SK-N-SH (cell line): Measurements from ENCODE around the gene AFAP1. TPM values are rescaled to one million over a fixed set of nuclear protein-coding genes. Genes with fewer than 3 reads are reported as not detected.

Source experiments
- CTCF ChIA-PET: fragments of 300-600, 350-600 bp; formaldehyde crosslinking; extraction: SDS; loops from one replicate; lab custom pipeline; 2021; lab: Yijun Ruan, JAX
- POLR2A ChIA-PET: fragments of 350-600 bp; sonication (Branson Sonifier 250); formaldehyde crosslinking; extraction: SDS; loops from one replicate; lab custom pipeline; 2020; ENCODE audit warnings: antibody characterized with exemption, inconsistent platforms; lab: Yijun Ruan, JAX
- DNase-seq: peaks from one replicate; pipeline ENCODE4 v3.0.0; 2012
- H2AFZ ChIP-seq: fragments of 200-600 bp; sonication (generic); 2 replicates; pipeline ENCODE4 v1.8.1; 2016; ENCODE audit warnings: antibody characterized with exemption, mild to moderate bottlenecking, low read depth
- H3F3A ChIP-seq: fragments of 200-600 bp; sonication (generic); replicated peaks from 2 replicates; pipeline ENCODE3; 2016; ENCODE audit warnings: antibody characterized with exemption, mild to moderate bottlenecking; ENCODE audit not compliant: insufficient read depth
- H3K27ac ChIP-seq, 2 experiments: fragments of 200-500 bp in 1 of 2; fragments of 200-600 bp in 1 of 2; sonication (Bioruptor generic) in 1 of 2; sonication (generic), shearing (Covaris generic) in 1 of 2; 2 replicates each; pipeline versions ENCODE4 v1.5.1 to v1.6.1; 2014 to 2016; ENCODE audit warnings: low read depth in 2 of 2, inconsistent platforms in 1 of 2, low read length in 1 of 2, mild to moderate bottlenecking in 1 of 2, mixed read lengths in 1 of 2
- H3K27me3 ChIP-seq: fragments of 200-600 bp; sonication (generic), shearing (Covaris generic); 2 replicates; pipeline ENCODE4 v1.6.1; 2016; ENCODE audit warnings: mixed run types; ENCODE audit not compliant: insufficient read depth
- H3K36me3 ChIP-seq, 2 experiments: fragments of 200-500 bp in 1 of 2; fragments of 200-600 bp in 1 of 2; sonication (Bioruptor generic) in 1 of 2; sonication (generic) in 1 of 2; replicated peaks in 1 of 2; 2 replicates each; pipeline versions ENCODE3 to v1.5.1; 2014 to 2016; ENCODE audit warnings: low read length in 1 of 2, mild to moderate bottlenecking in 1 of 2; ENCODE audit not compliant: insufficient read depth in 2 of 2, control insufficient read depth in 1 of 2
- H3K4me1 ChIP-seq, 2 experiments: fragments of 200-500 bp in 1 of 2; fragments of 200-600 bp in 1 of 2; sonication (Bioruptor generic) in 1 of 2; sonication (generic), shearing (Covaris generic) in 1 of 2; 2 replicates each; pipeline versions ENCODE4 v1.5.1 to v1.6.1; 2014 to 2016; ENCODE audit warnings: low read depth in 1 of 2, low read length in 1 of 2, mixed run types in 1 of 2; ENCODE audit not compliant: insufficient read depth in 2 of 2, control insufficient read depth in 1 of 2
- H3K4me2 ChIP-seq: fragments of 200-600 bp; sonication (generic), shearing (Covaris generic); 2 replicates; pipeline ENCODE4 v1.6.1; 2017; ENCODE audit warnings: mixed run types
- H3K4me3 ChIP-seq, 2 experiments: fragments of 200-500 bp in 1 of 2; fragments of 200-600 bp in 1 of 2; sonication (Bioruptor generic) in 1 of 2; sonication (generic), shearing (Covaris generic) in 1 of 2; 2 replicates each; pipeline versions ENCODE4 v1.5.1 to v1.8.1; 2014 to 2016; ENCODE audit warnings: low read depth in 2 of 2, inconsistent platforms in 1 of 2, low read length in 1 of 2, mild to moderate bottlenecking in 1 of 2, mixed read lengths in 1 of 2, moderate library complexity in 1 of 2
- H3K79me2 ChIP-seq: fragments of 200-600 bp; sonication (generic); 2 replicates; pipeline ENCODE4 v1.8.1; 2017; ENCODE audit warnings: mild to moderate bottlenecking; ENCODE audit not compliant: insufficient read depth
- H3K9ac ChIP-seq: fragments of 200-600 bp; sonication (generic); 2 replicates; pipeline ENCODE4 v1.6.1; 2017; ENCODE audit warnings: mixed run types
- H3K9me2 ChIP-seq: fragments of 200-600 bp; sonication (generic); 2 replicates; pipeline ENCODE4 v1.6.1; 2017; ENCODE audit warnings: mixed run types
- H3K9me3 ChIP-seq: fragments of 200-600 bp; sonication (generic); 2 replicates; pipeline ENCODE4 v1.6.1; 2017; ENCODE audit warnings: mixed run types, mild to moderate bottlenecking, moderate library complexity
- H4K20me1 ChIP-seq: fragments of 200-600 bp; sonication (generic); 2 replicates; pipeline ENCODE4 v1.6.1; 2017; ENCODE audit warnings: mild to moderate bottlenecking, mixed run types; ENCODE audit not compliant: insufficient read depth
- CHD2 ChIP-seq: fragments of 150-350 bp; IDR thresholded peaks from 2 replicates; pipeline ENCODE4 v1.6.1; 2018; ENCODE audit warnings: low read length; ENCODE audit not compliant: partially characterized antibody
- ELF1 ChIP-seq: IDR thresholded peaks from 2 replicates; pipeline ENCODE4 v1.4.0; 2012
- EZH2phosphoT487 ChIP-seq: fragments of 200-600 bp; sonication (generic); IDR thresholded peaks from 2 replicates; pipeline ENCODE4 v1.6.1; 2017; ENCODE audit warnings: low read depth, mixed run types, mild to moderate bottlenecking, antibody characterized with exemption, moderate library complexity, borderline replicate concordance
- FOSL2 ChIP-seq: IDR thresholded peaks from 2 replicates; pipeline ENCODE4 v1.4.0; 2012; ENCODE audit warnings: low read depth, mild to moderate bottlenecking, moderate library complexity, borderline replicate concordance
- FOXJ3 ChIP-seq: sonication (generic); formaldehyde crosslinking; IDR thresholded peaks from 2 replicates; pipeline ENCODE4 v1.5.1; 2020; ENCODE audit warnings: mild to moderate bottlenecking, missing genetic modification reagents
- FOXM1 ChIP-seq: IDR thresholded peaks from 2 replicates; pipeline ENCODE4 v1.4.0; 2012; ENCODE audit warnings: low read depth, mild to moderate bottlenecking
- GABPA ChIP-seq: IDR thresholded peaks from 2 replicates; pipeline ENCODE4 v1.4.0; 2012; ENCODE audit warnings: low read depth, mild to moderate bottlenecking
- GATA2 ChIP-seq: sonication (generic); formaldehyde crosslinking; IDR thresholded peaks from 2 replicates; pipeline ENCODE4 v1.5.0; 2020; ENCODE audit warnings: mild to moderate bottlenecking, missing genetic modification reagents
- MEF2A ChIP-seq: IDR thresholded peaks from 2 replicates; pipeline ENCODE4 v1.4.0; 2012; ENCODE audit warnings: low read depth, borderline replicate concordance
- NFIC ChIP-seq: IDR thresholded peaks from 2 replicates; pipeline ENCODE4 v1.4.0; 2012; ENCODE audit warnings: borderline replicate concordance
- NRF1 ChIP-seq: IDR thresholded peaks from 2 replicates; pipeline ENCODE4 v1.6.1; 2012; ENCODE audit warnings: low read depth, mild to moderate bottlenecking, low read length
- POLR2AphosphoS5 ChIP-seq: IDR thresholded peaks from 2 replicates; pipeline ENCODE4 v1.6.1; 2012; ENCODE audit warnings: low read depth, low read length
- RAD21 ChIP-seq: IDR thresholded peaks from 2 replicates; pipeline ENCODE4 v1.6.1; 2012; ENCODE audit warnings: mild to moderate bottlenecking, low read length
- RCOR1 ChIP-seq: fragments of 150-350 bp; IDR thresholded peaks from 2 replicates; pipeline ENCODE4 v1.6.1; 2017; ENCODE audit warnings: antibody characterized with exemption, low read length
- RXRA ChIP-seq: IDR thresholded peaks from 2 replicates; pipeline ENCODE4 v1.4.0; 2012; ENCODE audit warnings: low read depth, mild to moderate bottlenecking, borderline replicate concordance
- TCF12 ChIP-seq: IDR thresholded peaks from 2 replicates; pipeline ENCODE4 v1.4.0; 2012
- TEAD4 ChIP-seq: IDR thresholded peaks from 2 replicates; pipeline ENCODE4 v1.4.0; 2012; ENCODE audit warnings: mild to moderate bottlenecking, borderline replicate concordance; ENCODE audit not compliant: insufficient read depth
- WGBS: methylation state at CpG from one replicate; pipeline ENCODE4 v1.1.6; 2017; ENCODE audit warnings: low lambda C conversion rate; 5-methylcytosine and 5-hydroxymethylcytosine counted together
- polyA plus RNA-seq, 3 experiments: library from polyadenylated mRNA; depleted of rRNA; stranded (reverse); fragments of >200 nt; gene quantifications; 2 replicates each; pipeline ENCODE4 v1.2.3, GENCODE V29; 2012
- TF ChIP-seq, protein P1 (sequence below): IDR thresholded peaks from 2 replicates; pipeline ENCODE4 v1.4.0; 2012; ENCODE audit warnings: low read depth, borderline replicate concordance
- TF ChIP-seq, protein P2 (sequence below): IDR thresholded peaks from 2 replicates; pipeline ENCODE4 v1.4.0; 2012; ENCODE audit warnings: low read depth
- TF ChIP-seq, protein P3 (sequence below): IDR thresholded peaks from 2 replicates; pipeline ENCODE4; 2012
- TF ChIP-seq, protein P4 (sequence below): IDR thresholded peaks from 2 replicates; pipeline ENCODE4 v1.4.0; 2012; ENCODE audit warnings: low read depth, borderline replicate concordance

The AFAP1 gene
- polyA plus RNA-seq, 1 of the 3 experiments (the other 2 are of a cell fraction): 67.9 TPM

- Histone ChIP-seq H3K9ac (no peak overlapping the region), H2AFZ (no peak overlapping the region), H3K4me1 (peaks cover 10 to 62% of the 10 kb centered on the region in 2 experiments), H3K9me2 (no peaks in the 10 kb centered on the region), H3K4me3 (no peak overlapping the region), H3F3A (peaks cover 40% of the 10 kb centered on the region), H4K20me1 (no peaks in the 10 kb centered on the region), H3K36me3 (peaks cover 83 to 95% of the 10 kb centered on the region in 2 experiments), H3K27ac (peak overlapping the region; percentile 58 to 99; a peak in 3 of 4 replicates), H3K79me2 (peaks cover 97% of the 10 kb centered on the region), H3K27me3 (no peaks in the 10 kb centered on the region), H3K9me3 (no peaks in the 10 kb centered on the region), H3K4me2 (no peak overlapping the region)
- DNase-seq: no peak
- 86% methylated on average over 3 of the region's 3 CpGs for WGBS
- CTCF ChIA-PET: interaction anchor here (0.6 to 17.8 kb wide), 7 partner anchors 8 to 124 kb away, joined by 3 to 228 read pairs (median 5); no protein-coding TSS in a partner anchor
- POLR2A ChIA-PET: no interaction called here
- TF ChIP-seq TCF12 (peak; percentile 9; the same call in 1 of the 2 replicates), CHD2 (no peak), RXRA (0 out of 2 replicates have a peak, but pooled peaks have one; percentile 19), POLR2AphosphoS5 (0 out of 2 replicates have a peak, but pooled peaks have one; percentile 12), RAD21 (no peak), MEF2A (no peak), TEAD4 (no peak), GABPA (no peak), NFIC (no peak), EZH2phosphoT487 (no peak), NRF1 (no peak), ELF1 (no peak)
- TF ChIP-seq, protein P1, sequence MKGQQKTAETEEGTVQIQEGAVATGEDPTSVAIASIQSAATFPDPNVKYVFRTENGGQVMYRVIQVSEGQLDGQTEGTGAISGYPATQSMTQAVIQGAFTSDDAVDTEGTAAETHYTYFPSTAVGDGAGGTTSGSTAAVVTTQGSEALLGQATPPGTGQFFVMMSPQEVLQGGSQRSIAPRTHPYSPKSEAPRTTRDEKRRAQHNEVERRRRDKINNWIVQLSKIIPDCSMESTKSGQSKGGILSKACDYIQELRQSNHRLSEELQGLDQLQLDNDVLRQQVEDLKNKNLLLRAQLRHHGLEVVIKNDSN: no peak
- TF ChIP-seq, protein P2, sequence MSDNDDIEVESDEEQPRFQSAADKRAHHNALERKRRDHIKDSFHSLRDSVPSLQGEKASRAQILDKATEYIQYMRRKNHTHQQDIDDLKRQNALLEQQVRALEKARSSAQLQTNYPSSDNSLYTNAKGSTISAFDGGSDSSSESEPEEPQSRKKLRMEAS: no peak
- TF ChIP-seq, protein P3, sequence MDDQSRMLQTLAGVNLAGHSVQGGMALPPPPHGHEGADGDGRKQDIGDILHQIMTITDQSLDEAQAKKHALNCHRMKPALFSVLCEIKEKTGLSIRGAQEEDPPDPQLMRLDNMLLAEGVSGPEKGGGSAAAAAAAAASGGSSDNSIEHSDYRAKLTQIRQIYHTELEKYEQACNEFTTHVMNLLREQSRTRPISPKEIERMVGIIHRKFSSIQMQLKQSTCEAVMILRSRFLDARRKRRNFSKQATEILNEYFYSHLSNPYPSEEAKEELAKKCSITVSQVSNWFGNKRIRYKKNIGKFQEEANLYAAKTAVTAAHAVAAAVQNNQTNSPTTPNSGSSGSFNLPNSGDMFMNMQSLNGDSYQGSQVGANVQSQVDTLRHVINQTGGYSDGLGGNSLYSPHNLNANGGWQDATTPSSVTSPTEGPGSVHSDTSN: no peak
These were observed 126.0 kb downstream of the AFAP1 start for GRCh38 chr4:7813674-7814073.

DNA sequence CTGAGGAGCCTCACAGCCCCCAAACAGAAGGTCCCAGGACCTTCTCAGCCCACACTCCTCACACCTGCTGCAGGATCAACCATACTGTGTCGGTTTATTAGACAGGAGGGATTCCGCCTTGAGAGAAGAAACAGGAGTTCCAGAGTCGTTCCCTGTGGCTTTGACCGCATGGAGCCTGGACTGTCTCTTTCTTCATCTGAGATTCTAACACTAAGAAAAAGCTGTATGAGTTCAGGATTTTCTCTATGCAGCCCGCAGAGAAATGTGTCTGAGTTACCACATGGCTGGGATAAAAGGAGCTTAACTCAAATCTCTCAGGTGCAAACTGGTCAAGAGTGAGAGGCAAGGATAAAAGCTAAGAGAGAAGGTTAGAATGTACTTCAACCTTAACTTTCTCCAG lies 126.7 kb downstream of the AFAP1 start:
- ChIA-PET POLR2A (no interaction called here), CTCF (interaction anchor here (0.6 to 17.8 kb wide), 5 partner anchors 8 to 125 kb away, joined by 3 to 228 read pairs (median 4); no protein-coding TSS in a partner anchor)
- Histone ChIP-seq H3K9ac (no peak overlapping the region), H4K20me1 (no peaks in the 10 kb centered on the region), H3K79me2 (peaks cover 97% of the 10 kb centered on the region), H3K36me3 (peaks cover 85 to 96% of the 10 kb centered on the region in 2 experiments), H3K9me2 (no peaks in the 10 kb centered on the region), H2AFZ (no peak overlapping the region), H3K27me3 (no peaks in the 10 kb centered on the region), H3K4me2 (no peak overlapping the region), H3K4me3 (no peak overlapping the region), H3K9me3 (no peaks in the 10 kb centered on the region), H3K27ac (peak overlapping the region; percentile 28 to 99; a peak in 3 of 4 replicates), H3F3A (peaks cover 33% of the 10 kb centered on the region), H3K4me1 (peaks cover 2 to 54% of the 10 kb centered on the region in 2 experiments; a peak in 3 of 4 replicates)
- DNase-seq: no peak
- no peak for TF ChIP-seq ELF1
- TF ChIP-seq EZH2phosphoT487: no peak
- no peak for TF ChIP-seq FOXM1
- no peak for TF ChIP-seq GATA2 (CRISPR knock-in tag)
- TF ChIP-seq FOXJ3: no peak
- TF ChIP-seq RXRA: no peak
- no peak for TF ChIP-seq MEF2A
- TF ChIP-seq FOSL2: no peak
- TF ChIP-seq, protein P2: no peak
- TF ChIP-seq RCOR1: no peak
- TF ChIP-seq RAD21: no peak
- TF ChIP-seq, protein P4, sequence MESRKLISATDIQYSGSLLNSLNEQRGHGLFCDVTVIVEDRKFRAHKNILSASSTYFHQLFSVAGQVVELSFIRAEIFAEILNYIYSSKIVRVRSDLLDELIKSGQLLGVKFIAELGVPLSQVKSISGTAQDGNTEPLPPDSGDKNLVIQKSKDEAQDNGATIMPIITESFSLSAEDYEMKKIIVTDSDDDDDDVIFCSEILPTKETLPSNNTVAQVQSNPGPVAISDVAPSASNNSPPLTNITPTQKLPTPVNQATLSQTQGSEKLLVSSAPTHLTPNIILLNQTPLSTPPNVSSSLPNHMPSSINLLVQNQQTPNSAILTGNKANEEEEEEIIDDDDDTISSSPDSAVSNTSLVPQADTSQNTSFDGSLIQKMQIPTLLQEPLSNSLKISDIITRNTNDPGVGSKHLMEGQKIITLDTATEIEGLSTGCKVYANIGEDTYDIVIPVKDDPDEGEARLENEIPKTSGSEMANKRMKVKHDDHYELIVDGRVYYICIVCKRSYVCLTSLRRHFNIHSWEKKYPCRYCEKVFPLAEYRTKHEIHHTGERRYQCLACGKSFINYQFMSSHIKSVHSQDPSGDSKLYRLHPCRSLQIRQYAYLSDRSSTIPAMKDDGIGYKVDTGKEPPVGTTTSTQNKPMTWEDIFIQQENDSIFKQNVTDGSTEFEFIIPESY: no peak
- WGBS: 93% methylated on average over 5 of the region's 5 CpGs
